ENCODE data around the gene SPDL1. TPM values are rescaled to one million over a fixed set of nuclear protein-coding genes. Genes with fewer than 3 reads are reported as not detected.
A peak's percentile ranks its signal among the peaks of the same experiment; 100 is the strongest.

The SPDL1 gene
- total RNA-seq, 1 donor from 2014 or later: 37.7 TPM

DNA sequence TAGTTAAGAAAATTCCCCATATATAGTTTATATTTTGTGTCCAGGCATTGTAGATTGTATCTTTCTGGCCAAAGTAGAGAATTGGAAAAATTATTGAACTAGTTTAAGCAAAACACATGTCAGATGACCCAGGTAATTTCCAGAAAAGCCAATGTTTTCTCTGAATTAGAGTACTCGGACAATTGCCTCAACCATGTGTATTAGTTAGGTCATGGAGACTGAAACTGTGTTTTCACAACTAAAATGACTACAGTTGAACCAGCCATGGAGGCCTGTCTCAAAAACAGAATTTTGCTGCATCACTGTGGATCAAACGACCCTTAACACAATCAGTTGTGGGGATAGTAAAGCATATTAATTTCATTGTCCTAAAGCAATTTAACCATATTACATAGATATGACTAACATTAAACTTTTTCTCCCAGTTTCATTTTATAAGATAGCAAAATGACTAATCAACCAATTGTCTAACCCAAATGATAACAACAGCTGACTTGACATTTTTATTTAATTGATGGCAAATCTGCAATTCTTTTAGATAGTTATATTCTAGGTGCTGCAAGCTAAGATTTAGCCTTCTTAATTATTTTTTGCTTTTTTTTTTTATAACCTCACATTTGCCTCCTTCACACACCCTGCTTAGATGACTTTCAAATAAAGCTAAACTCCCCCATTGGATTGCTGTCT is 39.2 kb upstream of the SPDL1 start:
- Mint-ChIP-seq H3K4me1 (ENCODE audit: unreplicated experiment) (peaks cover 12% of the 10 kb centered on the region), H3K27me3 (peaks cover 27% of the 10 kb centered on the region), H3K4me3 (no peak overlapping the region), H3K27ac (no peak overlapping the region), H3K9me3 (no peaks in the 10 kb centered on the region), H3K36me3 (no peaks in the 10 kb centered on the region)
- TF ChIP-seq CTCF (conservative IDR thresholded peaks at IDR 0.05): no peak
- DNase-seq (ENCODE audit: extremely low spot score, unreplicated experiment): no peak

DNA sequence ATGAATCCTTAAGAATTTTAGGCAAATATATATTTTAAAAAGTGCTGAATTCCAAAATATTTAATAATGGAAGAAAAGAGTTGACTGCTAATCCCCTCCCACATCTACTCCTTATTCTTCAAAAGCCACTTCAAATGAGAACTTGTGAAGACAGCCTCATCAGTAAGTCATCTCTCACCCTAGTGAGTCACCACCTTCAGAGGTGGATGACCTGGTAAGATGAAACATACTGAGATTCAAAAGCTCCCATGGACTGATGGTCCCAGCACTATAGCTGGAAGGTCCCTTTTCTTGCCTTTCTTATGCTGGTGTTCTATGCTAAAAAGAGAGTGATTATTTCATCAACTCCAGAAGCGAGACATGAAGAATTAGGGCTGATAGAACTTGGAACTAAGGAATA is 37.8 kb upstream of the SPDL1 start:
- DNase-seq (ENCODE audit: extremely low spot score, unreplicated experiment): no peak
- Mint-ChIP-seq H3K4me3 (no peak overlapping the region), H3K27me3 (peaks cover 40% of the 10 kb centered on the region), H3K9me3 (no peaks in the 10 kb centered on the region), H3K27ac (no peak overlapping the region), H3K36me3 (no peaks in the 10 kb centered on the region), H3K4me1 (ENCODE audit: unreplicated experiment) (peaks cover 12% of the 10 kb centered on the region)
- no peak for TF ChIP-seq CTCF (conservative IDR thresholded peaks at IDR 0.05)

GRCh38 chr5:169546346-169546745 is 37.2 kb upstream of the SPDL1 start:
- no peaks in the 10 kb centered on the region for H3K36me3 Mint-ChIP-seq
- no peak overlapping the region for H3K4me3 Mint-ChIP-seq
- no peak for TF ChIP-seq CTCF (conservative IDR thresholded peaks at IDR 0.05)
- H3K27me3 Mint-ChIP-seq: peaks cover 45% of the 10 kb centered on the region
- no peaks in the 10 kb centered on the region for H3K9me3 Mint-ChIP-seq
- peaks cover 12% of the 10 kb centered on the region for H3K4me1 Mint-ChIP-seq (ENCODE audit: unreplicated experiment)
- no peak overlapping the region for H3K27ac Mint-ChIP-seq
- DNase-seq (ENCODE audit: extremely low spot score, unreplicated experiment): no peak

GRCh38 chr5:169547508-169547907 is 36.1 kb upstream of the SPDL1 start:
- Mint-ChIP-seq H3K4me1 (ENCODE audit: unreplicated experiment) (peaks cover 12% of the 10 kb centered on the region), H3K27ac (no peak overlapping the region), H3K36me3 (no peaks in the 10 kb centered on the region), H3K9me3 (no peaks in the 10 kb centered on the region), H3K4me3 (no peak overlapping the region), H3K27me3 (peaks cover 44% of the 10 kb centered on the region)
- TF ChIP-seq CTCF (conservative IDR thresholded peaks at IDR 0.05): no peak
- DNase-seq (ENCODE audit: extremely low spot score, unreplicated experiment): no peak

DNA sequence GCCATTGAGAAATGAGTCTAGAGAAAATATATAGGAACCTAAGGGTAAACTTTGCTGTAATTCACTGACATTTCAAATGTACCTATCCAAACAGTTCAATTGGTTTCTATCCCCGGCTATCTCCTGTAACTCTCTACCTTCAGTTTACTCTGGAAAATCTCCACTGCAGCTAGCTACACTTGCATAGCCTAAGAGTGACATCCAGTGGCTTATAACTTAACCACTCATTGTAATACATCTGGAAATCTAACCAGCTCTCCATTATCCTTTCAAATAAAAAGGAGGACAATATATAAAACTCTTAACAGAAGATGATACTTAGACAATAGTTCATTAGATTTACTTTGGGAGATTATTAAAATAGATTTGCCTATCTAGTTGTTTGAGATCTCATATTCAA is 35.3 kb upstream of the SPDL1 start:
- Mint-ChIP-seq H3K36me3 (no peaks in the 10 kb centered on the region), H3K27me3 (peaks cover 45% of the 10 kb centered on the region), H3K4me1 (ENCODE audit: unreplicated experiment) (peaks cover 12% of the 10 kb centered on the region), H3K4me3 (no peak overlapping the region), H3K9me3 (peaks cover 1% of the 10 kb centered on the region), H3K27ac (no peak overlapping the region)
- TF ChIP-seq CTCF (conservative IDR thresholded peaks at IDR 0.05): peak; percentile 64
- DNase-seq (ENCODE audit: extremely low spot score, unreplicated experiment): no peak

Data from type B pancreatic cell (in vitro differentiated cells).